Stimulated activated effector memory CD8-positive, alpha-beta T cell treated with anti-CD3 and anti-CD28 coated beads, Interleukin-12 subunit alpha, Interleukin-12 subunit beta, amount 100 ng/mL, for 72 hours (primary cell): ENCODE data around the gene ROCK2.

Experiments
- ATAC-seq: fragments of 150-1000 bp; cut with Tn5 transposase; 2 replicates; pipeline ENCODE4 v1.10.0; 2021
- DNase-seq, 2 donors: peaks; one replicate each; pipeline ENCODE4 v3.0.0; 2021 to 2022; ENCODE audit warnings: low spot score in 2 of 2
- H3K27ac Mint-ChIP-seq: one replicate; pipeline ENCODE4 v1.8.0; 2022; ENCODE audit warnings: mild to moderate bottlenecking, mixed read lengths
- H3K36me3 Mint-ChIP-seq: one replicate; pipeline ENCODE4 v1.8.0; 2022; ENCODE audit warnings: mild to moderate bottlenecking, mixed read lengths
- H3K4me1 Mint-ChIP-seq: one replicate; pipeline ENCODE4 v1.8.0; 2022; ENCODE audit warnings: mixed read lengths
- H3K4me3 Mint-ChIP-seq: one replicate; pipeline ENCODE4 v1.8.0; 2022; ENCODE audit warnings: mild to moderate bottlenecking, mixed read lengths
- H3K9me3 Mint-ChIP-seq: one replicate; pipeline ENCODE4 v1.8.0; 2022; ENCODE audit warnings: mixed read lengths

Gene ROCK2

DNA sequence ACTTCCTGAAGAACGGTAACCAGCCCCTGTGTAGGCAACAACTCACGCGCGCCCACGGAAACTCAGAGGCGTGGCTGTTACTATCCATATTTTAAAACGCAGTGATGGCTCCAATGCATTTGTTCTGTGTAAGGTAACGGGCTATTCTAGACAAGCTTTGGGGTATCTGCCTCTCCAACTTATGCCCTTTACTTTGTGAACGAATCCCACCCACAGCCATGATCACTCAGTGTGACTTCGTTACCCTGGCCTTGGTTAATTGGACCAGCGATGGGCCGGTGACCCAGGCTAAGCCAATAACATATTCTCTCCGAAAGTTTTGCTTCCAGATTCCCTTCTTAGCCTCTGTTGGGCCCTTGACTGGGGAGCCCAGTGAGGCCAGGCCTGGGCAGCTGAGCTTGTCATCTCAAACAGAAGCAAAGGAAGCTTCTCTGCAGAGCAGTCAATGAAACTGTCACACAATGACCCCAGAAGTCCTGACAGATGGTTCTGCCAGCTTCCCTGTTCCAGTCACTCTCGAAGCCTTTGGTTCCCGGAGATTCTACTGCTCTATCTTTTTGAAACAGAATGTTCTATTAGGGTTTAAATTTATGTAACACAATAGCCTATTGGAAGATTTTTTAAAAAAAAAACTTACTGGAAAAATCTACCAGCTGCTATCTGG is 30.7 kb upstream of the ROCK2 start:
- no peak overlapping the region for H3K4me3 Mint-ChIP-seq
- ATAC-seq (no peak), DNase-seq (no peak)
- H3K4me1 Mint-ChIP-seq, result peaks cover 6% of the 10 kb centered on the region
- H3K9me3 Mint-ChIP-seq, result no peaks in the 10 kb centered on the region
- H3K36me3 Mint-ChIP-seq, result peaks cover 7% of the 10 kb centered on the region
- H3K27ac Mint-ChIP-seq, result no peak overlapping the region

DNA sequence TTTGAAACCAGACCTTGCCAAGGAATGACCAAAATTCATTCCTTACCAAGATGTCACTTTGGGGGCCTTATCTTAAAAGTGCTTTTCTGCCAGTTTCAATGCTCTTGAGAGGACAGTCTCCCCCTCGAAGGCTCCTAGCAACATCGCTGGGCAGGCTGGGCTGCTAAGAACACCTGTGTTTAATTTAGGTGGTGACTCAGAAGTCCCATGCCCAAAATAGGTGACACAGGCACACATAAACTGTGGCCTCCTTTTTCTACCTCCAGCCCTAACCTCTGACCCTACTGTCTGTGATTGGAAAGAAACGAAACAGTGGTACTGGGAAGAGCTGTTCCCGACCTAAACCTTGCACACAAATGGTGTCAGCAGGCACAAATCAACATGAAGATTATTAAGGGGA is 28.7 kb upstream of the ROCK2 start:
- no peak for ATAC-seq
- H3K27ac Mint-ChIP-seq, result no peak overlapping the region
- H3K9me3 Mint-ChIP-seq, result no peaks in the 10 kb centered on the region
- H3K4me1 Mint-ChIP-seq, result peaks cover 6% of the 10 kb centered on the region
- H3K36me3 Mint-ChIP-seq, result peaks cover 7% of the 10 kb centered on the region
- no peak overlapping the region for H3K4me3 Mint-ChIP-seq
- DNase-seq, result no peak

DNA sequence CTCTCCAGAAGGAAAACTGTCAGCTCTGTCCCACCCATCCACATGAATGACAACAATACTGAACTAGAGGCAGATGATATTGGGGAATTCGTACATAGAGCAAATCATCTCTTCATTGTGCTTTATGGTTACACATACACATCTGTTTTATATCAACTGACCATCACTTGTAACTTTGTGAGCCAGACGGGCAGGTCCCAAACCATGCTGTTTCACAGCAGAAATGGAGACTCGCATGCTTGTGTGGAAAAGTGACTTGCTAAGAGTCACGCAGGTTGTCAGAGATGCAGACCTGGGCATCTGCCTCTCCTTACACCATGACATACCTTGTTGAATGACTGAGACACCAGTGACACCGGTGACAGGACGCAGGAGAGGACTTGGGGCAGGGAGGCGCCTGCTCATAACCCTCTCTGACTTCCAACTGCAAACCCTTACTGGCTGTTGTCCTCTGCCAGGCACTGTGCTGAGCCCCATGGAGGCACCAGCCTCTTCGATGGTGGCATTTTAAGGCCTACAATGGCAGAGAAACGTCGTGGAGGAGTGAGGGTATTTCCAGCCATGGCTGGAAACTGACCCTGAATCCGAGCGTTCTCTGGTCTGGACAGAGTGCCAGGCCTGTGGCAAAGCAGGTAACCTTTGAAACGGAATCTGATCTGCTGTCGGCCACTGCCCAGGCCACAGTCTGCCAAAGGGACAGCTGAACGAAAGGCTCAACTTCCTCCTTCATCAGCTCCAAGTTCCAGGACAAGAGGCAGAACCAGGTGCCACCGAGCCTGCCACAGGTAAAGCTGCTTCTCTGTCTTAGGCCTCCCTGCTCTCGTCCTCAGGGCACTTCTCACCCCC is 26.9 kb upstream of the ROCK2 start:
- Mint-ChIP-seq H3K4me3 (no peak overlapping the region), H3K4me1 (peaks cover 6% of the 10 kb centered on the region), H3K27ac (no peak overlapping the region), H3K36me3 (peaks cover 7% of the 10 kb centered on the region), H3K9me3 (no peaks in the 10 kb centered on the region)
- no peak for ATAC-seq
- DNase-seq, result no peak

DNA sequence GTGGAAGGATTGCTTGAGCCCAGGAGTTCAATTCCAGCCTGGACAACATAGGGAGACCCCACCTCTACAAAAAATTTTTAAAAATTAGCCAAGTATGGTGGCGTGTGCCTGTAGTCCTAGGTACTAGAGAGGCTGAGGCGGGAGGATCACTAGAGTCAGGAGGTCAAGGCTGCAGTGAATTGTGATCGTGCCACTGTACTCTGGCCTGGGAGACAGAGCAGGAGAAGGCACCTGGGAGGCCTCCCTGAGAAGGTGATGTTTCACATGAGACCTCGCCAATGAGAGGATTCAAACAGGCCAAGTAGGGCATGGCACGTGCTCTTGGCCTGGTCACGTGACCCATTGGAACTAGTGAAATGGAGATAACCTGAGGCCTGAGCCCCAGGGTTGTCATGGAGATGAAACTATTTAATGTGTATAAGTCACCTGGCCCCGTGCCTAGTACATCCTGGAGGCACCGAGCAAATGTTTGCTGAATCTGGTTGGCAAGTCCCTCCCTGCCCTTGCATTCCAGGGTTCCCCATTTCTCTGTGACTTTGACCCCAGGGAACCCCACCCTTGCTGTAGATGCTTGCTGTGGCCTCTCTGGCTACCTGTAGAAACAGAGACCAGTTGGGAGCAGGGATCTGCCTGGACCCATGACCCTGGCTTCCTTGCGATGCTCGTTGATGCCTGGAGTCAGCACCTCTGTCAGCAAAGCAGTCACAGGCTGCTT is 26.1 kb upstream of the ROCK2 start:
- Mint-ChIP-seq H3K4me1 (peaks cover 6% of the 10 kb centered on the region), H3K9me3 (no peaks in the 10 kb centered on the region), H3K4me3 (no peak overlapping the region), H3K36me3 (peaks cover 7% of the 10 kb centered on the region), H3K27ac (no peak overlapping the region)
- ATAC-seq (no peak), DNase-seq (no peak)

DNA sequence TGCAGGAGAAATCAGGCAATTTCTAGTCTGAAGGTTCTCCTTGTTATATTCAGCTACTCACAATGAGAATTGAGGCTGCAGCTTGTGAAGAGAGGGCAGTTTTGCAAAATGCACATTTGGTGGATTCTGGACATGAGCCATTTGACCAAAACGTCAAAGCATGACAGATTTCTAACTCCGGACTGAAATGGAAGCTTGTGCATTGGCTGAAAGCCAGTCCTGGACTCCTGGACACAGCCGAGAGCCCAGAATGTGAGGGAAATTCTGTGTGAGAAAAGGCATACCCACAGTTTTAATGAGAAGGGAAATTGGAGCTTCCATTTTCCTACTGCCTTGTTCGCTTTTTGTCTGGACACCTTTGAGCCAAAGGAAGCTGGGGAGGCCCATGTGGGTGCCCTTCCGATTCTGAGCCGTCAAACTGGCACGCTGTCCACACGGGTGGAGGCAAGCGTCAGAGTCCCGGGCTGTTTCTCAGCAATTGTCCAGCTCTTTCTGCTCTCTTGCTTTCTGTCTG is 23.7 kb upstream of the ROCK2 start:
- H3K9me3 Mint-ChIP-seq, result no peaks in the 10 kb centered on the region
- H3K27ac Mint-ChIP-seq, result no peak overlapping the region
- DNase-seq (no peak), ATAC-seq (no peak)
- H3K36me3 Mint-ChIP-seq, result no peaks in the 10 kb centered on the region
- H3K4me3 Mint-ChIP-seq, result no peak overlapping the region
- no peaks in the 10 kb centered on the region for H3K4me1 Mint-ChIP-seq

DNA sequence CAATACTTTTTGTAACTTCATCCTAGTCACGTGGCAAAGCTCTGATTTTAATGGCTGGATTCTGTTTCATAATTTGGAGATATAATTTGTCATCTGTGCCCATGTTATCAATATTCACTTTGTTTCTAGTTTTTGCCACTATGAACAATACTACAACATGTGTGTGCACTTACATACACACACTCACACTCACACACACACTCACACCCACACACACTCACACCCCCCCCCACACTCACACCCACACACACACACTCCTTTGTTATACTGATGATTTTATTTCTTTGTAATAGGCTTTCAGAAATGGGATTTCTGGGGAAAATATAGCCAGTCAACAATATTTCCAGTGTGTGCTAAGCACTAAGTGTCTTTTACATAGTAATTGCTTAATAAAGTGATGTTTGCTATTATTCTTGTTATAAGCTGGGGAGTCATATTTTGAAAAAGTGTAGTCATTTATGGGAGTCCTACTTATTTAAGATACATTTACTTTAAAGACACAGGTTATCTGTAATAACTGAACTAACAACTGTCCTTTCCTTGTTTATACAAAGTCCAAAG is 22.8 kb upstream of the ROCK2 start:
- H3K4me1 Mint-ChIP-seq, result no peaks in the 10 kb centered on the region
- DNase-seq, result no peak
- H3K27ac Mint-ChIP-seq, result no peak overlapping the region
- H3K4me3 Mint-ChIP-seq, result no peak overlapping the region
- H3K9me3 Mint-ChIP-seq, result no peaks in the 10 kb centered on the region
- ATAC-seq, result no peak
- H3K36me3 Mint-ChIP-seq, result no peaks in the 10 kb centered on the region

DNA sequence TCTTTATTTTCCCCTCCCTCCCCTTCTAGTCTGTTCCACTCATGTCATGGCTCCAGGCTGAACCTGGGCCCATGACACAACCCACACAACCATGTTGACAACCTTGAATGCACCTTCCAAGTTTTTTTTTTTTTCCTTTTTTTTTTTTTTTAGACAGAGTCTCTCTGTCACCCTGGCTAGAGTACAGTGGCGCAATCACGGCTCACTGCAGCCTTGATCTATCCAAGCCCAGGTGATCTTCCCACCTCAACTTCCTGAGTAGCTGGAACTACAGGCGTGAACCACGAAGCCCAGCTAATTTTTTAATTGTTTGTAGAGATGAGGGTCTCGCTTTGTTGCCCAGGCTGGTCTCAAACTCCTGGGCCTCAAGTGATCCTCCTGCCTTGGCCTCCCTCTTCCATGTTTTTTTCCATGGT is 21.9 kb upstream of the ROCK2 start:
- Mint-ChIP-seq H3K27ac (no peak overlapping the region), H3K36me3 (no peaks in the 10 kb centered on the region), H3K9me3 (no peaks in the 10 kb centered on the region), H3K4me1 (no peaks in the 10 kb centered on the region), H3K4me3 (no peak overlapping the region)
- no peak for DNase-seq
- ATAC-seq, result no peak

DNA sequence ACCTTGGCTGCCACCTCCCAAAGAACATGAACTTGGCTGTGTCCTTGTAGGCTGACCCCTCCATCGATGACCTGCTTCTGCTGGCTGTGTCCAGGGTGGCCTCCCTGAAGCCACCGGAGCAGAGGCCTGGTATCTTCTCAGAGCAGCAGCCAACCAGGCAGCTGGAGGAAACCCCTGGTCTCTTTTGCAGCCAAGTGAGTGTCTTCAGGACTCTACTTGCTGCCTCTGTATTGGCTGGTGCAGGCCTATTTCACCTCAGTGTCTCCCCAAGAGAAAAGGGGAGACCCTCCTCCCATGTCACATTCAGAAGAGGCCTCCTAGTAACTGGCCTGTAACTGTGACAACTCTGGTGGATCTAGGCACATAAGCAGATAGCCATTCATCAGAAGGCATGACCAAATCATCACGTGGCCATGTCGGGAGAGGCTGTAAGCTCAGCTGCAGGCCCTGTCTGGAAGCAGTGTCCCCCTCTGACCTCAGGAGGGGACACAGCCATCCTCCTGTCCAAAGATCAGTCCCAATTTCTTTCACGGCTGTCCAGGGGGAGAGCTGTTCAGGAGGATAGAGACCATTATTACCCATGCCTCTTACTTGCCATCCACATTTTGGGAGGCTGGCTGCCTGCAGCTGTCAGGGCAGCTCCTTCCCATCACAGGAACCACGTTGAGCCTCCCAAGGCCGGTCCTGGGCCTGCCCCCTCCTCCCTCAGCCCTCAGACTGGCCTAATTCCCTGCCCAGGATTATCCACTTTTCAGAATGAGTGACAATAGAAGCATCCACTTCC is 20.9 kb upstream of the ROCK2 start:
- ATAC-seq, result no peak
- Mint-ChIP-seq H3K27ac (no peak overlapping the region), H3K36me3 (no peaks in the 10 kb centered on the region), H3K4me3 (no peak overlapping the region), H3K9me3 (no peaks in the 10 kb centered on the region), H3K4me1 (no peaks in the 10 kb centered on the region)
- no peak for DNase-seq

DNA sequence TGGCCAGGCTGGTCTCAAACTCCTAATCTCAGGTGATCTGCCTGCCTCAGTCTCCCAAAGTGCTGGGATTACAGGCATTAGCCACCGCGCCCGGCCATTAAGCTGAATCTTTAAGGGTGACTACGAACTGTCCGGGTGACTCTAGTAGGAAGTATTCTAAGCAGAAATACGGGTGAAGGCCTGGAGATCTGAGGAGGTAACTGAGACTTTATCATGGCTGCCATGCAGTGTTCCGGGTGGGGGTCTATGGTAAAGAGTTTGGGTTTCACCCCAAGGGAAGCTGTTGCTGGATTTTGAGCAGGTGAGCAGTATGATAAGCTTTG is 20.1 kb upstream of the ROCK2 start:
- no peak for DNase-seq
- Mint-ChIP-seq H3K27ac (no peak overlapping the region), H3K9me3 (no peaks in the 10 kb centered on the region), H3K4me3 (no peak overlapping the region), H3K4me1 (no peaks in the 10 kb centered on the region), H3K36me3 (no peaks in the 10 kb centered on the region)
- no peak for ATAC-seq

DNA sequence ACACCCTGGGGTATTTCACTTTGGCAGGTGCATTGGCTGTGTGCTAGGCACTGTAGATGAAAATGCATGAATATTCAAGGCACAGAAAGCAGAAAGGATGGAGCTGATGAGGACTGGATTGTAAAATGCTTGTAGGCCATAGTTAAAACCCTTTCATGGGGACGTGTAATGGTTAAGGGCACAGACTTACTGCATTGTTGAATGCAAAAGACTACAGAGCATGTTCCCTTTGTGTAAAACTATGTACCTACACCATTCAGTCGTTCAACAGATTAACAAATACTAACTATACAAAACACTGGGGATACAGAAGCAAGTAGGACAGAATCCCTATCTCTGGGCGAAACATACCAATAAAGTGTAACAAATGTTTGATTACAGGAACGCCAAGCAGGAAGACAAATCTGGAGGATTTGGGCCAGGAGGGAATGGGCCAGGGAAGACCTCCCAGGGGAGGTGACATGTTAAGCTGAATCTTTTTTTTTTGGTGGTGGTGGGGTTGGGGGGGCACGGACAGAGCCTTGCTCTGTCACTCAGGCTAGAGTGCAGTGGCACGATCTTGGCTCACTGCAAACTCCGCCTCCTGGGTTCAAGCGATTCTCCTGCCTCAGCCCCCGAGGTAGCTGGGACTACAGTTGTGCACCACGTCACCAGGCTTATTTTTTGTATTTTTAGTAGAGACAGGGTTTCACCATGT is 19.6 kb upstream of the ROCK2 start:
- Mint-ChIP-seq H3K4me3 (no peak overlapping the region), H3K27ac (no peak overlapping the region), H3K4me1 (no peaks in the 10 kb centered on the region), H3K36me3 (no peaks in the 10 kb centered on the region), H3K9me3 (no peaks in the 10 kb centered on the region)
- no peak for ATAC-seq
- DNase-seq, result no peak

DNA sequence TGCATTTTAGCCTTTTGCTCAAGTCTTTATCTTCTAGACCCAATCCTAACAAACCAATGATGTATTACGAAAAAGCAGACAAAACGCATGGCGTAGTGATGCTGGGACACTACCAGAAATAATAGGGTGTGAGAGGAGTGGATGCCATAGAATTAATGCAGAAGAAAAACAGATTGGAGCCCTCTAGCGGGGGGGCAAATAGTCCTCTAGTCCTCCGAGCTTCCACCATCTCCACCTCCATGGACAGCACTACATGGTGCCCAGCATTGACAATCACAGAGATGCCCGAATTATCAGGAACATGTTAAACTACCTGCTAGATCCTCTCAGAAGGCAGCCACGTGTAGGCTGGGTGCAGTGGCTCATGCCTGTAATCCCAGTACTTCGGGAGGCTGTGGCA is 15.4 kb upstream of the ROCK2 start:
- no peaks in the 10 kb centered on the region for H3K36me3 Mint-ChIP-seq
- DNase-seq (no peak), ATAC-seq (no peak)
- H3K4me3 Mint-ChIP-seq, result no peak overlapping the region
- no peaks in the 10 kb centered on the region for H3K9me3 Mint-ChIP-seq
- no peaks in the 10 kb centered on the region for H3K4me1 Mint-ChIP-seq
- H3K27ac Mint-ChIP-seq, result no peak overlapping the region

DNA sequence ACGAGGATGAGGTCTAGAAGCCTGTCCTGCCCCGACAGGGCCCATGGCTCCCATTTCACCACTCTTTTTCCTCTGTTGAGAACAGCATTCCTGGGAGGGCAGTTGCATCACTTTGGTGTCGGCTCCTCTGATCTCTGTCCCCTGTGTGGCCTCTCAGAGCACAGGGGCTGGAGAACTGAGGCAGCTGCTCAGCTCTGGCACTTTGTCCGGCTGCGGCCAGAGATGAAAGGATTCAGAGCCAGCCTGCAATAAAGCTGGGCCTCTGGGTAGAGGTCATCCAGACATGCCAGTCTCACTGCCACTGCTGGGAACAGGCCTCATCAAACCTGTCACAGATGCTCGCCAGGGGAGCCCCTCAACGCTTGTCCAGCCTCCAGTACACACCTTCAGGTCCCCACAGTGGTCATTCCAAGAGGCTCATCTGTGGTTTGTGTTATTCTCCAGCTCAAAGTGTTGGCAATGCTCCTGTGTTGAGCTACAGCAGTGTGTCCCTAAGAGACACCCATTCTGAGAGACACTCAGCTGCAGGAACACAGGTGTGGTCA is 13.1 kb upstream of the ROCK2 start:
- Mint-ChIP-seq H3K4me1 (no peaks in the 10 kb centered on the region), H3K36me3 (no peaks in the 10 kb centered on the region), H3K27ac (no peak overlapping the region), H3K9me3 (no peaks in the 10 kb centered on the region), H3K4me3 (no peak overlapping the region)
- no peak for ATAC-seq
- no peak for DNase-seq

DNA sequence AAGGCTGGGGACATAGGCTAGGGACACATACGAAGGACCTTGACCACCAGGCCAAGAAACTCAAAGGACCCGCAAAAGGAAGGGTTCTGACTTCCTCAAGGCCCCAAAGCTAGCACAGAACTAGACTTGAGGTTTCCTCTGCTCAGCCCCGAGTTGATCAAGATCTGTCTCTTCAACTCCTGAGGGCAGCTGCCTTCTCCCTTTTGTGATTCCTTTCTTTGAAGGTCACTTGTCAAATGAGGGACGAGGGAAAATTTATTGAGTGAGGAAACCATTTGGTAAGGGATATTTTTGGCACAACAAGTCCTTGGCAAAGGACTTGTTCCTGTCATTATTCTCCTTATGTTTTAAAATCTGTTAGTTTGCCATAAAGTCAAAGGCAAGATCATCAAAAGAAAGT is 12.3 kb upstream of the ROCK2 start:
- no peaks in the 10 kb centered on the region for H3K9me3 Mint-ChIP-seq
- no peaks in the 10 kb centered on the region for H3K4me1 Mint-ChIP-seq
- DNase-seq (no peak), ATAC-seq (no peak)
- H3K36me3 Mint-ChIP-seq, result no peaks in the 10 kb centered on the region
- H3K4me3 Mint-ChIP-seq, result no peak overlapping the region
- H3K27ac Mint-ChIP-seq, result no peak overlapping the region
